ENCODE data around the gene KCTD7. TPM values are rescaled to one million over a fixed set of nuclear protein-coding genes. Genes with fewer than 3 reads are reported as not detected.

KCTD7 gene
- total and polyA plus RNA-seq, 10 of the 15 experiments (the other 5 are each of a cell fraction or from before 2014, with no cell fraction given): 1.6 to 18.0 (median 9.4) TPM

GRCh38 chr7:66591799-66592596, 36.7 kb upstream of the KCTD7 start (continued):
- TF ChIP-seq POLR2A (IDR thresholded peaks at IDR 0.05; ENCODE audit: low read depth, low read length): peak; percentile 96
- TF ChIP-seq CHD4 (IDR thresholded peaks at IDR 0.05): no peak
- no peak for TF ChIP-seq IRF4 (IDR thresholded peaks at IDR 0.05; ENCODE audit: low read depth, low read length)
- 0 out of 2 replicates have a peak, but pooled peaks have one; percentile 85 for TF ChIP-seq NBN (IDR thresholded peaks at IDR 0.05)
- peak; percentile 41; the same call in 1 of the 2 replicates for TF ChIP-seq MAX (IDR thresholded peaks at IDR 0.05; ENCODE audit: low read depth, low read length)
- TF ChIP-seq EZH2 (IDR thresholded peaks at IDR 0.05; ENCODE audit: borderline replicate concordance, control insufficient read depth, low read depth, low read length): no peak
- no peak for TF ChIP-seq RCOR1 (conservative IDR thresholded peaks at IDR 0.05; ENCODE audit: low read depth, low read length)
- no peak for TF ChIP-seq E2F8 (IDR thresholded peaks at IDR 0.05; ENCODE audit: low read depth, partially characterized antibody)
- peak; percentile 27; the same call in 1 of the 2 replicates for TF ChIP-seq NR2C1 (IDR thresholded peaks at IDR 0.05)
- TF ChIP-seq WRNIP1 (IDR thresholded peaks at IDR 0.05; ENCODE audit: borderline replicate concordance, low read depth, low read length): no peak
- TF ChIP-seq TAF1 (IDR thresholded peaks at IDR 0.05; ENCODE audit: borderline replicate concordance, low read depth, low read length): no peak
- TF ChIP-seq IKZF1 (conservative IDR thresholded peaks at IDR 0.05): peak; percentile 79
- no peak; the same call in 1 of the 2 replicates for TF ChIP-seq CBFB (IDR thresholded peaks at IDR 0.05; ENCODE audit: low read depth)
- peak; percentile 71; the same call in 1 of the 2 replicates for TF ChIP-seq HDGF (IDR thresholded peaks at IDR 0.05)
- TF ChIP-seq RUNX3 (IDR thresholded peaks at IDR 0.05; ENCODE audit: low read length): peak; percentile 4; the same call in 1 of the 2 replicates
- peak; percentile 81 to 90 for TF ChIP-seq BHLHE40 (IDR thresholded peaks at IDR 0.05; ENCODE audit: borderline replicate concordance in 1 of 2, low read depth in 2 of 2, low read length in 1 of 2)
- TF ChIP-seq RFX5 (IDR thresholded peaks at IDR 0.05; ENCODE audit: low read depth, low read length): 0 out of 2 replicates have a peak, but pooled peaks have one; percentile 15
- TF ChIP-seq RELA (IDR thresholded peaks at IDR 0.05; ENCODE audit: borderline replicate concordance, partially characterized antibody): peak; percentile 56
- no peak for TF ChIP-seq SUPT20H (IDR thresholded peaks at IDR 0.05; ENCODE audit: borderline replicate concordance, control insufficient read depth, low read depth, low read length)
- TF ChIP-seq ELK1 (IDR thresholded peaks at IDR 0.05; ENCODE audit: low read depth, low read length): peak; percentile 67; the same call in 1 of the 2 replicates
- no peak for TF ChIP-seq PRDM15 (CRISPR knock-in tag; IDR thresholded peaks at IDR 0.05)
